ENCODE measurements around the gene KCTD21.

- TF ChIP-seq ZNF384 (IDR thresholded peaks at IDR 0.05; ENCODE audit: borderline replicate concordance, low read depth, low read length): no peak
- TF ChIP-seq TAF1 (IDR thresholded peaks at IDR 0.05; ENCODE audit: borderline replicate concordance, low read depth, low read length): no peak
- TF ChIP-seq, protein P1, sequence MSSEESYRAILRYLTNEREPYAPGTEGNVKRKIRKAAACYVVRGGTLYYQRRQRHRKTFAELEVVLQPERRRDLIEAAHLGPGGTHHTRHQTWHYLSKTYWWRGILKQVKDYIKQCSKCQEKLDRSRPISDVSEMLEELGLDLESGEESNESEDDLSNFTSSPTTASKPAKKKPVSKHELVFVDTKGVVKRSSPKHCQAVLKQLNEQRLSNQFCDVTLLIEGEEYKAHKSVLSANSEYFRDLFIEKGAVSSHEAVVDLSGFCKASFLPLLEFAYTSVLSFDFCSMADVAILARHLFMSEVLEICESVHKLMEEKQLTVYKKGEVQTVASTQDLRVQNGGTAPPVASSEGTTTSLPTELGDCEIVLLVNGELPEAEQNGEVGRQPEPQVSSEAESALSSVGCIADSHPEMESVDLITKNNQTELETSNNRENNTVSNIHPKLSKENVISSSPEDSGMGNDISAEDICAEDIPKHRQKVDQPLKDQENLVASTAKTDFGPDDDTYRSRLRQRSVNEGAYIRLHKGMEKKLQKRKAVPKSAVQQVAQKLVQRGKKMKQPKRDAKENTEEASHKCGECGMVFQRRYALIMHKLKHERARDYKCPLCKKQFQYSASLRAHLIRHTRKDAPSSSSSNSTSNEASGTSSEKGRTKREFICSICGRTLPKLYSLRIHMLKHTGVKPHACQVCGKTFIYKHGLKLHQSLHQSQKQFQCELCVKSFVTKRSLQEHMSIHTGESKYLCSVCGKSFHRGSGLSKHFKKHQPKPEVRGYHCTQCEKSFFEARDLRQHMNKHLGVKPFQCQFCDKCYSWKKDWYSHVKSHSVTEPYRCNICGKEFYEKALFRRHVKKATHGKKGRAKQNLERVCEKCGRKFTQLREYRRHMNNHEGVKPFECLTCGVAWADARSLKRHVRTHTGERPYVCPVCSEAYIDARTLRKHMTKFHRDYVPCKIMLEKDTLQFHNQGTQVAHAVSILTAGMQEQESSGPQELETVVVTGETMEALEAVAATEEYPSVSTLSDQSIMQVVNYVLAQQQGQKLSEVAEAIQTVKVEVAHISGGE (CRISPR knock-in tag; IDR thresholded peaks at IDR 0.05): no peak
- no peak for TF ChIP-seq ZNF274 (IDR thresholded peaks at IDR 0.05; ENCODE audit: insufficient read depth, insufficient read length)
- no peak for TF ChIP-seq CTCF (IDR thresholded peaks at IDR 0.05 in 2 of 3, conservative IDR thresholded peaks at IDR 0.05 in 1 of 3; ENCODE audit: control insufficient read depth in 2 of 3, extremely low read depth in 1 of 3, insufficient read depth in 1 of 3, low read depth in 3 of 3, low read length in 3 of 3)
- no peak for TF ChIP-seq SMC3 (IDR thresholded peaks at IDR 0.05; ENCODE audit: borderline replicate concordance, low read length)
- TF ChIP-seq POLR2A (IDR thresholded peaks at IDR 0.05; ENCODE audit: low read depth, low read length): no peak
- no peak for TF ChIP-seq NR2C1 (IDR thresholded peaks at IDR 0.05)
These were observed 36.1 kb upstream of the KCTD21 start for GRCh38 chr11:78224506-78224905.

Measured in GM12878 (cell line).